NOMO-1 treated with DMSO at 0.1 percent for 48 hours (cell line): ENCODE measurements around the gene MARK2.

Experiments used
- DNase-seq: peaks from one replicate; lab custom pipeline; 2025; ENCODE audit not compliant: unreplicated experiment; lab: John Stamatoyannopoulos, UW

Gene MARK2

GRCh38 chr11:63907808-63908530 is 69.1 kb downstream of the MARK2 start:
- DNase-seq: no peak

- DNase-seq: no peak
These were observed 69.9 kb downstream of the MARK2 start for GRCh38 chr11:63908631-63909401.

- DNase-seq: no peak
These were observed 70.9 kb downstream of the MARK2 start for GRCh38 chr11:63909591-63910506.

- no peak for DNase-seq
These were observed 71.8 kb downstream of the MARK2 start for GRCh38 chr11:63910675-63911074.

GRCh38 chr11:63911440-63911839 is 72.5 kb downstream of the MARK2 start:
- no peak for DNase-seq

- no peak for DNase-seq
These were observed 73.0 kb downstream of the MARK2 start for GRCh38 chr11:63911876-63912275.

- DNase-seq: no peak
These were observed 73.8 kb downstream of the MARK2 start for GRCh38 chr11:63912678-63913077.

- DNase-seq: no peak
These were observed 75.2 kb downstream of the MARK2 start for GRCh38 chr11:63913866-63914830.

GRCh38 chr11:63914896-63915691 is 76.2 kb downstream of the MARK2 start:
- no peak for DNase-seq

- peak; percentile 46 for DNase-seq
These were observed 77.3 kb downstream of the MARK2 start for GRCh38 chr11:63915961-63916836.

GRCh38 chr11:63916837-63917691 is 78.2 kb downstream of the MARK2 start, which contains the start of gene RCOR2:
TSS of gene RCOR2 (minus strand) at chr11:63917164. CDS start at chr11:63916456, 708 bp downstream.
- peak; percentile 64 for DNase-seq

- no peak for DNase-seq
These were observed 79.0 kb downstream of the MARK2 start for GRCh38 chr11:63917692-63918506.

- DNase-seq: peak; percentile 5
These were observed 79.7 kb downstream of the MARK2 start for GRCh38 chr11:63918507-63919191.

- no peak for DNase-seq
These were observed 80.6 kb downstream of the MARK2 start for GRCh38 chr11:63919267-63920125.
